Lung (tissue), 12 donors: ENCODE measurements around the gene ANTKMT. TPM values are rescaled to one million over a fixed set of nuclear protein-coding genes. Genes with fewer than 3 reads are reported as not detected.

Experiments used
- ATAC-seq: fragments of 200-7000 bp; cut with Tn5 transposase; one replicate; pipeline ENCODE4 v1.9.1; 2020; ENCODE audit warnings: moderate number of reproducible peaks; ENCODE audit not compliant: insufficient read depth, low FRiP score
- DNase-seq, 3 donors: peaks; one replicate each; pipeline ENCODE4 v3.0.0-alpha.2; 2013 to 2017
- H3K27ac ChIP-seq, 2 donors: one replicate each; pipeline ENCODE4 v1.5.1; 2013; ENCODE audit warnings: mild to moderate bottlenecking in 2 of 2, moderate library complexity in 2 of 2, control low read depth in 1 of 2, inconsistent platforms in 1 of 2, low read depth in 1 of 2, low read length in 1 of 2
- H3K27me3 ChIP-seq, 3 donors: one replicate each; pipeline ENCODE4 v1.5.1; 2013; ENCODE audit warnings: low read length in 2 of 3; ENCODE audit not compliant: control insufficient read depth in 3 of 3, insufficient read depth in 3 of 3
- H3K36me3 ChIP-seq, 4 donors: one replicate each; pipeline ENCODE4 v1.5.1; 2013; ENCODE audit warnings: low read length in 4 of 4, mild to moderate bottlenecking in 1 of 4, moderate library complexity in 1 of 4; ENCODE audit not compliant: control insufficient read depth in 4 of 4, insufficient read depth in 4 of 4
- H3K4me1 ChIP-seq, 5 donors: one replicate each; pipeline ENCODE4 v1.5.1; 2013; ENCODE audit warnings: low read length in 5 of 5, mild to moderate bottlenecking in 2 of 5, moderate library complexity in 1 of 5; ENCODE audit not compliant: control insufficient read depth in 5 of 5, insufficient read depth in 5 of 5
- H3K4me3 ChIP-seq: one replicate; pipeline ENCODE4 v1.5.1; 2013; ENCODE audit warnings: mild to moderate bottlenecking, control low read depth, moderate library complexity
- H3K9ac ChIP-seq, 2 donors: one replicate each; pipeline ENCODE4 v1.5.1; 2013; ENCODE audit warnings: low read length in 2 of 2, control low read depth in 1 of 2; ENCODE audit not compliant: insufficient read depth in 1 of 2
- H3K9me3 ChIP-seq, 4 donors: one replicate each; pipeline ENCODE4 v1.5.1; 2013; ENCODE audit warnings: low read length in 3 of 4, mild to moderate bottlenecking in 1 of 4, moderate library complexity in 1 of 4; ENCODE audit not compliant: control insufficient read depth in 4 of 4, insufficient read depth in 3 of 4
- WGBS, 2 donors: extraction: QIAGEN DNeasy Blood & Tissue Kit; methylation state at CpG; one replicate each; pipeline ENCODE4 v1.1.7; 2013; 5-methylcytosine and 5-hydroxymethylcytosine counted together
- polyA plus RNA-seq, 2 donors: library from polyadenylated mRNA; stranded (reverse); fragments of 200-250 nt; gene quantifications; one replicate each; pipeline ENCODE4 v1.2.1, GENCODE V29; 2013
- total RNA-seq, 2 donors: library from RNA; depleted of rRNA in 1 of 2; stranded (reverse); fragments of >200 nt in 1 of 2; gene quantifications; one replicate each; pipeline ENCODE4 v1.2.1, GENCODE V29; 2014 to 2021
- TF ChIP-seq, protein P1 (sequence below): IDR thresholded peaks from 2 replicates; pipeline ENCODE4 v1.5.1; 2012; ENCODE audit warnings: mild to moderate bottlenecking; ENCODE audit errors: control extremely low read depth, extremely low read depth
- donor health status: control.
- donor health status: control.
- donor health status: Bipolar disorder and iron deficiency.
- donor health status: healthy.
- donor health status: DM: yes; HTN: yes; CAD: no.

The ANTKMT gene
- total and polyA plus RNA-seq, 4 donors: 9.2 to 65.7 (median 45.9) TPM

GRCh38 chr16:718922-719321, 2.0 kb upstream of the ANTKMT start:
- Histone ChIP-seq H3K9me3 (no peaks in the 10 kb centered on the region), H3K36me3 (no peaks in the 10 kb centered on the region), H3K27me3 (peaks cover 0 to 9% (median 0%) of the 10 kb centered on the region in 3 donors), H3K4me1 (peaks cover 0 to 30% (median 13%) of the 10 kb centered on the region in 5 donors), H3K9ac (no peak overlapping the region), H3K27ac (no peak overlapping the region), H3K4me3 (no peak overlapping the region)
- DNase-seq (no peak), ATAC-seq (no peak)
- 77 to 79% methylated on average over 6 of the region's 6 CpGs for WGBS, 2 donors
- TF ChIP-seq, protein P1, sequence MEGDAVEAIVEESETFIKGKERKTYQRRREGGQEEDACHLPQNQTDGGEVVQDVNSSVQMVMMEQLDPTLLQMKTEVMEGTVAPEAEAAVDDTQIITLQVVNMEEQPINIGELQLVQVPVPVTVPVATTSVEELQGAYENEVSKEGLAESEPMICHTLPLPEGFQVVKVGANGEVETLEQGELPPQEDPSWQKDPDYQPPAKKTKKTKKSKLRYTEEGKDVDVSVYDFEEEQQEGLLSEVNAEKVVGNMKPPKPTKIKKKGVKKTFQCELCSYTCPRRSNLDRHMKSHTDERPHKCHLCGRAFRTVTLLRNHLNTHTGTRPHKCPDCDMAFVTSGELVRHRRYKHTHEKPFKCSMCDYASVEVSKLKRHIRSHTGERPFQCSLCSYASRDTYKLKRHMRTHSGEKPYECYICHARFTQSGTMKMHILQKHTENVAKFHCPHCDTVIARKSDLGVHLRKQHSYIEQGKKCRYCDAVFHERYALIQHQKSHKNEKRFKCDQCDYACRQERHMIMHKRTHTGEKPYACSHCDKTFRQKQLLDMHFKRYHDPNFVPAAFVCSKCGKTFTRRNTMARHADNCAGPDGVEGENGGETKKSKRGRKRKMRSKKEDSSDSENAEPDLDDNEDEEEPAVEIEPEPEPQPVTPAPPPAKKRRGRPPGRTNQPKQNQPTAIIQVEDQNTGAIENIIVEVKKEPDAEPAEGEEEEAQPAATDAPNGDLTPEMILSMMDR: no peak

GRCh38 chr16:719815-720446, 1.0 kb upstream of the ANTKMT start:
- Histone ChIP-seq H3K27me3 (peaks cover 0 to 9% (median 0%) of the 10 kb centered on the region in 3 donors), H3K9ac (no peak overlapping the region), H3K9me3 (no peaks in the 10 kb centered on the region), H3K4me3 (no peak overlapping the region), H3K36me3 (no peaks in the 10 kb centered on the region), H3K27ac (peak overlapping the region in 1 of 2 donors; percentile 91), H3K4me1 (peaks cover 0 to 30% (median 13%) of the 10 kb centered on the region in 5 donors)
- TF ChIP-seq, protein P1: no peak
- DNase-seq: no peak
- ATAC-seq: no peak
- WGBS, 2 donors: 11 to 12% methylated on average over 16 of the region's 16 CpGs

DNA sequence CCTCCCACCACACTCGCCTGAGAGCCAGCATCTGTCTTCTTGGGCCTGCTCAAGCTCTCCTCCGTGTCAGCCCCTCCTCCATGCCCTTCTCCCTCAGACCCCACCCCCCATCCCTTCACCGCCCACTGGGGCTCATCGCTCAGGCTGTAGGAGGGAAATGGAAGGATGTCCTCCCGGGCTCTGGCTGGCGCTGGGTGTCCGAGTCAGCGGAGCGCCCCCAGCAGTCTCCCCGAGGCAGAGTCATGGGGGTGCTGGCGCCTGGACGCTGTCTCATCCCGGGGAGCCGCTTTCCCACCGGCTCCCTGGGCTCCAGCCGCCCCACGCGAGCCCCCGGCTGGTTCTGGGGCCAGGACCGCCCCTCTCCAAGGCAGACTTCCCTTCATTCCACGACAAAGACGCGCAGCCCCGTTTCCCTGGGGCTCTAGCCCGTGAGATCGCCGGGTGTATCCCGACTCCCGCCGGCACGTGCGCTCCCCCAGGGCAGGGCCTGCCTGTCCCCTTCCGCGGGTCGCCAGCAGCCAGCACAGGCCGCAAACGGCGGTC, 428 bp upstream of the ANTKMT start:
- TF ChIP-seq, protein P1: no peak
- peaks cover 0 to 30% (median 13%) of the 10 kb centered on the region in 5 donors for H3K4me1 ChIP-seq
- ATAC-seq: peak; percentile 1
- peak; percentile 80 to 88 (median 82) for DNase-seq
- H3K4me3 ChIP-seq: peak overlapping the region; percentile 85
- no peaks in the 10 kb centered on the region for H3K36me3 ChIP-seq
- WGBS, 2 donors: 0 to 1% methylated on average over 36 to 38 of the region's 38 CpGs
- H3K27ac ChIP-seq: peak overlapping the region; percentile 88 to 91
- H3K9ac ChIP-seq: no peak overlapping the region
- peaks cover 0 to 9% (median 0%) of the 10 kb centered on the region in 3 donors for H3K27me3 ChIP-seq
- no peaks in the 10 kb centered on the region for H3K9me3 ChIP-seq
